GM21390 (cell line): ENCODE data around the gene SNW1.
"Not testable (repeated sequence)": the region's sequence is repeated elsewhere in the genome, so short reads cannot be mapped to it uniquely, and the experiment has no call there.

Source experiments
- ATAC-seq: cut with Tn5 transposase; IDR thresholded peaks from one replicate; pipeline ENCODE4 v1.9.1; 2021; ENCODE audit not compliant: unreplicated experiment

Gene SNW1

GRCh38 chr14:77760381-77761204, at the start of gene SNW1:
Gene SNW1, minus strand, starts transcription at chr14:77761156. Its CDS starts 29 bp downstream, at chr14:77761127.
- peak; percentile 92 for ATAC-seq

- ATAC-seq = no peak
These were observed 48.1 kb upstream of the SNW1 start for GRCh38 chr14:77809011-77809410.

- ATAC-seq = no peak
These were observed 47.3 kb upstream of the SNW1 start for GRCh38 chr14:77808250-77808649.

GRCh38 chr14:77805706-77806105, 44.8 kb upstream of the SNW1 start:
- no peak for ATAC-seq

- no peak for ATAC-seq
These were observed 43.6 kb upstream of the SNW1 start for GRCh38 chr14:77804592-77804991.

- ATAC-seq = no peak
These were observed 39.9 kb upstream of the SNW1 start for GRCh38 chr14:77800814-77801213.

- ATAC-seq = peak; percentile 92
These were observed 39.1 kb upstream of the SNW1 start, which contains the start of gene ADCK1 for GRCh38 chr14:77799863-77800730. Gene ADCK1, plus strand, starts transcription at chr14:77800109. Its CDS starts 18,870 bp downstream, at chr14:77818979.

- ATAC-seq = not testable (repeated sequence)
These were observed 38.5 kb upstream of the SNW1 start for GRCh38 chr14:77799456-77799855.

GRCh38 chr14:77794357-77794756, 33.4 kb upstream of the SNW1 start:
- no peak for ATAC-seq

GRCh38 chr14:77793255-77793654, 32.3 kb upstream of the SNW1 start:
- not testable (repeated sequence) for ATAC-seq

- no peak for ATAC-seq
These were observed 30.3 kb upstream of the SNW1 start for GRCh38 chr14:77791225-77791600.

GRCh38 chr14:77790566-77791224, 29.7 kb upstream of the SNW1 start:
- no peak for ATAC-seq

GRCh38 chr14:77786148-77786547, 25.2 kb upstream of the SNW1 start:
- ATAC-seq = no peak

GRCh38 chr14:77782202-77782601, 21.2 kb upstream of the SNW1 start:
- no peak for ATAC-seq

- ATAC-seq = not testable (repeated sequence)
These were observed 13.0 kb upstream of the SNW1 start for GRCh38 chr14:77773966-77774365.

GRCh38 chr14:77768442-77769069, 7.6 kb upstream of the SNW1 start:
- not testable (repeated sequence) for ATAC-seq

GRCh38 chr14:77763978-77764377, 3.0 kb upstream of the SNW1 start:
- ATAC-seq = no peak

GRCh38 chr14:77763316-77763715, 2.4 kb upstream of the SNW1 start:
- no peak for ATAC-seq

- peak; percentile 25 for ATAC-seq
These were observed 412 bp upstream of the SNW1 start for GRCh38 chr14:77761205-77761931.
